GM12878 (cell line): ENCODE data around the gene COL24A1. TPM values are rescaled to one million over a fixed set of nuclear protein-coding genes. Genes with fewer than 3 reads are reported as not detected.

Source experiments
- ATAC-seq: fragments of 200-7000 bp; cut with Tn5 transposase; 3 replicates; pipeline ENCODE4 v1.9.1; 2020; ENCODE audit warnings: mild to moderate bottlenecking, moderate library complexity
- BruUV-seq: library from RNA; stranded (reverse); fragments of 400-500 nt; replicated peaks from 2 replicates; lab custom pipeline; 2021; lab: Mats Ljungman, UMichigan
- CTCF ChIA-PET: fragments of 300-600 bp; sonication (Branson Sonifier 250); formaldehyde crosslinking; extraction: SDS; loops from one replicate; lab custom pipeline; 2021; ENCODE audit warnings: inconsistent platforms; lab: Yijun Ruan, JAX
- POLR2A ChIA-PET: fragments of 350-600 bp; formaldehyde crosslinking; extraction: SDS; loops from one replicate; lab custom pipeline; 2021; ENCODE audit warnings: inconsistent platforms; lab: Charles Lee
- RAD21 ChIA-PET: fragments of 300-600 bp; sonication (Branson Sonifier 250); formaldehyde crosslinking; loops from one replicate; lab custom pipeline; 2023; ENCODE audit warnings: antibody characterized with exemption; ENCODE audit not compliant: unreplicated experiment; lab: Charles Lee
- SMC1A ChIA-PET: fragments of 300-600 bp; sonication (Branson Sonifier 250); formaldehyde crosslinking; loops from one replicate; lab custom pipeline; 2023; ENCODE audit not compliant: unreplicated experiment, uncharacterized antibody; lab: Charles Lee
- DNase-seq: peaks from one replicate; pipeline ENCODE4 v3.0.0-alpha.2; 2011; ENCODE audit warnings: low read depth, low spot score
- FAIRE-seq: peaks from 3 replicates; lab custom pipeline; 2011; peaks lifted over from hg19 to GRCh38; lab: Jason Lieb, UNC
- H2AFZ ChIP-seq: 2 replicates; pipeline ENCODE4 v1.6.0; 2011; ENCODE audit warnings: low read depth, low read length, control low read depth; ENCODE audit not compliant: control insufficient read depth
- H3K27ac ChIP-seq: 2 replicates; pipeline ENCODE4 v1.5.1; 2011; ENCODE audit warnings: control low read depth; ENCODE audit not compliant: control insufficient read depth, insufficient read depth
- H3K27me3 ChIP-seq, 2 experiments: replicated peaks in 1 of 2; 2 replicates each; pipeline versions ENCODE4 v1.6.0 to v1.6.1; 2011; ENCODE audit warnings: low read length in 1 of 2; ENCODE audit not compliant: control insufficient read depth in 2 of 2, insufficient read depth in 2 of 2
- H3K36me3 ChIP-seq, 2 experiments: 2 replicates each; pipeline ENCODE4 v1.5.1; 2011; ENCODE audit warnings: low read length in 1 of 2; ENCODE audit not compliant: control insufficient read depth in 2 of 2, insufficient read depth in 2 of 2
- H3K4me1 ChIP-seq: 2 replicates; pipeline ENCODE4 v1.6.1; 2011; ENCODE audit warnings: mild to moderate bottlenecking, low read length, moderate library complexity, mixed read lengths; ENCODE audit not compliant: control insufficient read depth, insufficient read depth
- H3K4me2 ChIP-seq: 2 replicates; pipeline ENCODE4 v1.6.0; 2011; ENCODE audit warnings: control low read depth; ENCODE audit not compliant: control insufficient read depth, insufficient read depth
- H3K4me3 ChIP-seq: fragments of 200-600 bp; sonication (generic); 2 replicates; pipeline ENCODE4 v1.5.1; 2016
- H3K79me2 ChIP-seq: 2 replicates; pipeline ENCODE4 v1.6.0; 2011; ENCODE audit warnings: low read length; ENCODE audit not compliant: control insufficient read depth, insufficient read depth
- H3K9ac ChIP-seq: 2 replicates; pipeline ENCODE4 v1.8.0; 2011; ENCODE audit warnings: low read length, control low read depth, mixed read lengths; ENCODE audit not compliant: control insufficient read depth, insufficient read depth
- H3K9me3 ChIP-seq: replicated peaks from 3 replicates; pipeline ENCODE4 v1.5.1; 2011; ENCODE audit warnings: mild to moderate bottlenecking, low read length; ENCODE audit not compliant: control insufficient read depth, insufficient read depth
- H4K20me1 ChIP-seq: 2 replicates; pipeline ENCODE4 v1.6.0; 2011; ENCODE audit not compliant: control insufficient read depth, insufficient read depth
- HCFC1 ChIP-seq: fragments of 150-350 bp; IDR thresholded peaks from 2 replicates; pipeline ENCODE4 v1.6.1; 2014; ENCODE audit warnings: low read length
- RCOR1 ChIP-seq: conservative IDR thresholded peaks from 2 replicates; pipeline ENCODE4 v1.6.1; 2012; ENCODE audit warnings: low read depth, low read length, improper control_type of control experiment
- TCF3 ChIP-seq: IDR thresholded peaks from 2 replicates; pipeline ENCODE4 v1.6.1; 2012; ENCODE audit warnings: low read depth, mild to moderate bottlenecking, low read length, borderline replicate concordance; ENCODE audit not compliant: insufficient read depth
- ZBTB4 ChIP-seq: fragments of 450-650 bp; formaldehyde crosslinking; IDR thresholded peaks from 2 replicates; pipeline ENCODE4 v1.4.0; 2022; ENCODE audit warnings: mild to moderate bottlenecking, moderate library complexity
- ZNF207 ChIP-seq: fragments of 450-650 bp; IDR thresholded peaks from 2 replicates; pipeline ENCODE4 v1.6.1; 2014; ENCODE audit warnings: antibody characterized with exemption, mild to moderate bottlenecking, borderline replicate concordance
- WGBS: methylation state at CpG from one replicate; pipeline ENCODE4 v1.1.6; 2016; ENCODE audit warnings: low lambda C conversion rate; ENCODE audit not compliant: insufficient replicate concordance, insufficient coverage; ENCODE audit errors: missing lambda C conversion rate; 5-methylcytosine and 5-hydroxymethylcytosine counted together
- in situ Hi-C: fragments of 300-500 bp; cut with MboI; formaldehyde crosslinking; loops from 9 replicates; pipeline ENCODE4 v1.14.3; 2018; ENCODE audit warnings: mixed read lengths
- intact Hi-C: fragments of 100-400 bp; cut with micrococcal nuclease; formaldehyde crosslinking; loops from one replicate; pipeline ENCODE4 v1.14.2; 2022; ENCODE audit not compliant: unreplicated experiment
- polyA plus RNA-seq, 11 experiments: library from polyadenylated mRNA; depleted of rRNA in 4 of 11; unstranded in 6 of 11; stranded (reverse) in 5 of 11; fragments of >200 nt; fragmentation: Nextera tagmentation in 4 of 11; fragmentation: Illumina TruSeq in 1 of 11; extraction: Ambion mirVana in 4 of 11; extraction: Trizol in 1 of 11; gene quantifications; 1 replicate in 1 of 11; 2 replicates in 10 of 11; pipeline versions ENCODE4 v1.2.1 to v1.2.3, GENCODE V29; 2011 to 2016; ENCODE audit warnings: inconsistent platforms in 2 of 11, missing spikeins in 2 of 11, low read depth in 1 of 11
- total RNA-seq, 4 experiments: library from RNA; depleted of rRNA in 3 of 4; stranded (reverse); fragments of >200 nt in 3 of 4; fragmentation: Illumina TruSeq in 1 of 4; extraction: Trizol in 1 of 4; gene quantifications; 2 replicates each; pipeline versions ENCODE4 v1.2.1 to v1.2.3, GENCODE V29; 2013 to 2021
- TF ChIP-seq, protein P1 (sequence below): fragments of 450-650 bp; IDR thresholded peaks from 2 replicates; pipeline ENCODE4 v1.6.1; 2014; ENCODE audit warnings: mild to moderate bottlenecking
- TF ChIP-seq, protein P2 (sequence below): fragments of 450-650 bp; IDR thresholded peaks from 2 replicates; pipeline ENCODE4 v1.6.1; 2017; ENCODE audit warnings: mild to moderate bottlenecking

COL24A1 gene
- total and polyA plus RNA-seq, 10 of the 15 experiments (the other 5 are each of a cell fraction or from before 2014, with no cell fraction given): 0.19 to 4.1 (median 2.0) TPM

GRCh38 chr1:85898861-85899260 is 257.7 kb downstream of the COL24A1 start:
- Histone ChIP-seq H3K36me3 (no peaks in the 10 kb centered on the region; a peak in 1 of 4 replicates), H3K4me2 (no peak overlapping the region), H3K4me1 (no peaks in the 10 kb centered on the region), H3K27me3 (no peaks in the 10 kb centered on the region), H3K4me3 (no peak overlapping the region), H3K27ac (no peak overlapping the region), H3K79me2 (no peaks in the 10 kb centered on the region), H4K20me1 (no peaks in the 10 kb centered on the region), H2AFZ (no peak overlapping the region), H3K9ac (no peak overlapping the region), H3K9me3 (no peaks in the 10 kb centered on the region)
- intact Hi-C loops (no loop called here), in situ Hi-C loops (no loop called here)
- 85% methylated on average over 2 of the region's 2 CpGs for WGBS
- CTCF ChIA-PET: interaction anchor here (1.2 kb wide), 1 partner anchor 591 kb away, joined by 3 read pairs; no protein-coding TSS in a partner anchor
- RAD21 ChIA-PET: no interaction called here
- DNase-seq (no peak), FAIRE-seq (no peak), ATAC-seq (no peak)
- SMC1A ChIA-PET: no interaction called here
- TF ChIP-seq, protein P1, sequence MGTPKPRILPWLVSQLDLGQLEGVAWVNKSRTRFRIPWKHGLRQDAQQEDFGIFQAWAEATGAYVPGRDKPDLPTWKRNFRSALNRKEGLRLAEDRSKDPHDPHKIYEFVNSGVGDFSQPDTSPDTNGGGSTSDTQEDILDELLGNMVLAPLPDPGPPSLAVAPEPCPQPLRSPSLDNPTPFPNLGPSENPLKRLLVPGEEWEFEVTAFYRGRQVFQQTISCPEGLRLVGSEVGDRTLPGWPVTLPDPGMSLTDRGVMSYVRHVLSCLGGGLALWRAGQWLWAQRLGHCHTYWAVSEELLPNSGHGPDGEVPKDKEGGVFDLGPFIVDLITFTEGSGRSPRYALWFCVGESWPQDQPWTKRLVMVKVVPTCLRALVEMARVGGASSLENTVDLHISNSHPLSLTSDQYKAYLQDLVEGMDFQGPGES: no peak
- TF ChIP-seq ZNF207 (no peak), ZBTB4 (CRISPR knock-in tag) (no peak), TCF3 (no peak), HCFC1 (no peak), RCOR1 (no peak)
- TF ChIP-seq, protein P2, sequence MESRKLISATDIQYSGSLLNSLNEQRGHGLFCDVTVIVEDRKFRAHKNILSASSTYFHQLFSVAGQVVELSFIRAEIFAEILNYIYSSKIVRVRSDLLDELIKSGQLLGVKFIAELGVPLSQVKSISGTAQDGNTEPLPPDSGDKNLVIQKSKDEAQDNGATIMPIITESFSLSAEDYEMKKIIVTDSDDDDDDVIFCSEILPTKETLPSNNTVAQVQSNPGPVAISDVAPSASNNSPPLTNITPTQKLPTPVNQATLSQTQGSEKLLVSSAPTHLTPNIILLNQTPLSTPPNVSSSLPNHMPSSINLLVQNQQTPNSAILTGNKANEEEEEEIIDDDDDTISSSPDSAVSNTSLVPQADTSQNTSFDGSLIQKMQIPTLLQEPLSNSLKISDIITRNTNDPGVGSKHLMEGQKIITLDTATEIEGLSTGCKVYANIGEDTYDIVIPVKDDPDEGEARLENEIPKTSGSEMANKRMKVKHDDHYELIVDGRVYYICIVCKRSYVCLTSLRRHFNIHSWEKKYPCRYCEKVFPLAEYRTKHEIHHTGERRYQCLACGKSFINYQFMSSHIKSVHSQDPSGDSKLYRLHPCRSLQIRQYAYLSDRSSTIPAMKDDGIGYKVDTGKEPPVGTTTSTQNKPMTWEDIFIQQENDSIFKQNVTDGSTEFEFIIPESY: no peak
- POLR2A ChIA-PET: no interaction called here
- no TSS peak for BruUV-seq
